ENCODE data around the gene FAM83F. TPM values are rescaled to one million over a fixed set of nuclear protein-coding genes. Genes with fewer than 3 reads are reported as not detected.

Gene FAM83F
- polyA plus RNA-seq, 2 of the 4 experiments (the other 2 are of a cell fraction), result not detected

GRCh38 chr22:39956932-39957664, 37.7 kb upstream of the FAM83F start:
- CTCF ChIA-PET, result interaction anchor here (1.6 kb wide), 1 partner anchor 68 kb away, joined by 5 read pairs; no protein-coding TSS in a partner anchor
- DNase-seq (ENCODE audit: low read depth in 1 of 2, low spot score in 1 of 2), result no peak
- Histone ChIP-seq H3K4me2 (no peak overlapping the region), H3K4me1 (no peaks in the 10 kb centered on the region), H3K27ac (no peak overlapping the region), H3K9me3 (no peaks in the 10 kb centered on the region), H3K4me3 (no peak overlapping the region)
- TF ChIP-seq CTCF (IDR thresholded peaks at IDR 0.05) (no peak), RARB (CRISPR knock-in tag; IDR thresholded peaks at IDR 0.05) (no peak), E2F6 (IDR thresholded peaks at IDR 0.05; ENCODE audit: borderline replicate concordance, low read depth) (no peak), NPAS2 (CRISPR knock-in tag; IDR thresholded peaks at IDR 0.05; ENCODE audit: borderline replicate concordance) (no peak), JUN (IDR thresholded peaks at IDR 0.05) (no peak), HDAC2 (IDR thresholded peaks at IDR 0.05) (no peak), HES2 (IDR thresholded peaks at IDR 0.05) (no peak), ZNF302 (CRISPR knock-in tag; IDR thresholded peaks at IDR 0.05) (no peak), HEYL (CRISPR knock-in tag; IDR thresholded peaks at IDR 0.05) (no peak), MAFK (IDR thresholded peaks at IDR 0.05; ENCODE audit: partially characterized antibody) (no peak), CEBPB (IDR thresholded peaks at IDR 0.05) (no peak)
- ATAC-seq, result no peak
- POLR2A ChIA-PET, result no interaction called here
- FAIRE-seq, result no peak
- WGBS (ENCODE audit: missing lambda C conversion rate), result 67% methylated on average over 9 of the region's 10 CpGs

- H3K4me1 ChIP-seq, result no peaks in the 10 kb centered on the region
- H3K27ac ChIP-seq, result no peak overlapping the region
- no peak overlapping the region for H3K4me2 ChIP-seq
- FAIRE-seq, result no peak
- TF ChIP-seq MAFK (IDR thresholded peaks at IDR 0.05; ENCODE audit: partially characterized antibody) (no peak), RCOR1 (IDR thresholded peaks at IDR 0.05; ENCODE audit: low read depth, low read length) (no peak), JUN (IDR thresholded peaks at IDR 0.05) (no peak), NPAS2 (CRISPR knock-in tag; IDR thresholded peaks at IDR 0.05; ENCODE audit: borderline replicate concordance) (no peak), ZC3H11A (IDR thresholded peaks at IDR 0.05) (no peak), HES2 (IDR thresholded peaks at IDR 0.05) (no peak), JUNB (IDR thresholded peaks at IDR 0.05) (no peak), REST (IDR thresholded peaks at IDR 0.05) (no peak), FOSB (CRISPR knock-in tag; IDR thresholded peaks at IDR 0.05) (no peak), FOSL2 (IDR thresholded peaks at IDR 0.05) (no peak), FOSL2 (CRISPR knock-in tag; IDR thresholded peaks at IDR 0.05) (no peak), HDAC2 (IDR thresholded peaks at IDR 0.05) (no peak), CBX2 (IDR thresholded peaks at IDR 0.05; ENCODE audit: borderline replicate concordance, low read depth) (no peak), MAZ (IDR thresholded peaks at IDR 0.05; ENCODE audit: borderline replicate concordance, low read depth, low read length) (no peak)
- TF ChIP-seq, protein P1, sequence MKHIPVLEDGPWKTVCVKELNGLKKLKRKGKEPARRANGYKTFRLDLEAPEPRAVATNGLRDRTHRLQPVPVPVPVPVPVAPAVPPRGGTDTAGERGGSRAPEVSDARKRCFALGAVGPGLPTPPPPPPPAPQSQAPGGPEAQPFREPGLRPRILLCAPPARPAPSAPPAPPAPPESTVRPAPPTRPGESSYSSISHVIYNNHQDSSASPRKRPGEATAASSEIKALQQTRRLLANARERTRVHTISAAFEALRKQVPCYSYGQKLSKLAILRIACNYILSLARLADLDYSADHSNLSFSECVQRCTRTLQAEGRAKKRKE (CRISPR knock-in tag; IDR thresholded peaks at IDR 0.05; ENCODE audit: low read depth), result no peak
- TF ChIP-seq, protein P2, sequence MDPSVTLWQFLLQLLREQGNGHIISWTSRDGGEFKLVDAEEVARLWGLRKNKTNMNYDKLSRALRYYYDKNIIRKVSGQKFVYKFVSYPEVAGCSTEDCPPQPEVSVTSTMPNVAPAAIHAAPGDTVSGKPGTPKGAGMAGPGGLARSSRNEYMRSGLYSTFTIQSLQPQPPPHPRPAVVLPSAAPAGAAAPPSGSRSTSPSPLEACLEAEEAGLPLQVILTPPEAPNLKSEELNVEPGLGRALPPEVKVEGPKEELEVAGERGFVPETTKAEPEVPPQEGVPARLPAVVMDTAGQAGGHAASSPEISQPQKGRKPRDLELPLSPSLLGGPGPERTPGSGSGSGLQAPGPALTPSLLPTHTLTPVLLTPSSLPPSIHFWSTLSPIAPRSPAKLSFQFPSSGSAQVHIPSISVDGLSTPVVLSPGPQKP (IDR thresholded peaks at IDR 0.05; ENCODE audit: low read depth, low read length), result no peak
- ChIA-PET CTCF (interaction anchor here (1.0 to 1.6 kb wide), 2 partner anchors 43 to 67 kb away, joined by 3 to 5 read pairs; no protein-coding TSS in a partner anchor), POLR2A (no interaction called here)
- no peak for DNase-seq (ENCODE audit: low read depth in 1 of 2, low spot score in 1 of 2)
- ATAC-seq, result no peak
- WGBS (ENCODE audit: missing lambda C conversion rate), result 55% methylated on average over 8 of the region's 8 CpGs
- H3K4me3 ChIP-seq, result no peak overlapping the region
- H3K9me3 ChIP-seq, result no peaks in the 10 kb centered on the region
Measured at GRCh38 chr22:39958009-39958711, 36.6 kb upstream of the FAM83F start.
